Measurements from ENCODE around the gene SYPL2. TPM values are rescaled to one million over a fixed set of nuclear protein-coding genes. Genes with fewer than 3 reads are reported as not detected.

SYPL2 gene
- total RNA-seq, 2 experiments from 2014 or later, result not detected

GRCh38 chr1:109498161-109498801 lies 31.9 kb downstream of the SYPL2 start:
- no peak for DNase-seq
- peaks cover 42% of the 10 kb centered on the region for H3K36me3 Mint-ChIP-seq (ENCODE audit: low read depth)
- peaks cover 82% of the 10 kb centered on the region for H3K4me1 Mint-ChIP-seq

GRCh38 chr1:109499081-109499480 lies 32.7 kb downstream of the SYPL2 start:
- Mint-ChIP-seq H3K9me3 (no peaks in the 10 kb centered on the region), H3K4me3 (no peak overlapping the region), H3K27ac (no peak overlapping the region), H3K36me3 (ENCODE audit: low read depth) (peaks cover 41% of the 10 kb centered on the region), H3K27me3 (no peaks in the 10 kb centered on the region), H3K4me1 (peaks cover 87% of the 10 kb centered on the region)
- ChIA-PET CTCF (interaction anchor here (0.6 to 25.9 kb wide), 10 partner anchors 9 to 482 kb away, joined by 3 to 779 read pairs (median 4); partner anchors contain the start of genes ATXN7L2, GNAI3 and GPR61), POLR2A (interaction anchor here (1.6 to 8.1 kb wide), 3 partner anchors 15 to 49 kb away, joined by 5 to 64 read pairs (median 24); partner anchors contain the start of genes ATXN7L2 and GNAI3)
- no peak for DNase-seq

More at GRCh38 chr1:109498161-109498801, 31.9 kb downstream of the SYPL2 start:
- H3K27me3 Mint-ChIP-seq, result no peaks in the 10 kb centered on the region
- H3K27ac Mint-ChIP-seq, result peak overlapping the region; percentile 3
- H3K9me3 Mint-ChIP-seq, result no peaks in the 10 kb centered on the region
- ChIA-PET CTCF (interaction anchor here (0.7 to 25.9 kb wide), 11 partner anchors 8 to 481 kb away, joined by 3 to 779 read pairs (median 4); partner anchors contain the start of genes AMIGO1, ATXN7L2, GNAI3 and GPR61), POLR2A (interaction anchor here (0.7 to 8.1 kb wide), 5 partner anchors 14 to 73 kb away, joined by 4 to 64 read pairs (median 10); partner anchors contain the start of gene ATXN7L2)
- H3K4me3 Mint-ChIP-seq, result no peak overlapping the region

GRCh38 chr1:109499661-109500536 lies 33.6 kb downstream of the SYPL2 start:
- peak overlapping the region; percentile 47 for H3K27ac Mint-ChIP-seq
- ChIA-PET CTCF (interaction anchor here (0.7 to 25.9 kb wide), 9 partner anchors 8 to 49 kb away, joined by 3 to 779 read pairs (median 3); partner anchors contain the start of genes GNAI3 and GPR61), POLR2A (interaction anchor here (1.0 to 3.9 kb wide), 6 partner anchors 11 to 75 kb away, joined by 3 to 25 read pairs (median 6); partner anchors contain the start of genes ATXN7L2 and GNAI3)
- DNase-seq, result peak; percentile 54
- no peaks in the 10 kb centered on the region for H3K9me3 Mint-ChIP-seq
- H3K4me1 Mint-ChIP-seq, result peaks cover 85% of the 10 kb centered on the region
- peaks cover 37% of the 10 kb centered on the region for H3K36me3 Mint-ChIP-seq (ENCODE audit: low read depth)
- H3K4me3 Mint-ChIP-seq, result no peak overlapping the region
- H3K27me3 Mint-ChIP-seq, result no peaks in the 10 kb centered on the region

- H3K4me3 Mint-ChIP-seq, result no peak overlapping the region
- CTCF ChIA-PET, result interaction anchor here (1.4 to 25.9 kb wide), 3 partner anchors 9 to 34 kb away, joined by 3 to 779 read pairs (median 139); partner anchors contain the start of genes CYB561D1 and GPR61
- H3K27me3 Mint-ChIP-seq, result no peaks in the 10 kb centered on the region
- H3K27ac Mint-ChIP-seq, result peak overlapping the region; percentile 84
- POLR2A ChIA-PET, result interaction anchor here (1.0 to 3.9 kb wide), 5 partner anchors 10 to 76 kb away, joined by 3 to 25 read pairs (median 7); partner anchors contain the start of gene ATXN7L2
- peaks cover 34% of the 10 kb centered on the region for H3K36me3 Mint-ChIP-seq (ENCODE audit: low read depth)
- DNase-seq, result no peak
- H3K9me3 Mint-ChIP-seq, result no peaks in the 10 kb centered on the region
- peaks cover 79% of the 10 kb centered on the region for H3K4me1 Mint-ChIP-seq
Observed at GRCh38 chr1:109500941-109501381, 34.6 kb downstream of the SYPL2 start.

- H3K4me3 Mint-ChIP-seq, result peak overlapping the region; percentile 2
Observed at GRCh38 chr1:109501644-109502363, 35.5 kb downstream of the SYPL2 start.

GRCh38 chr1:109502364-109502851 lies 36.1 kb downstream of the SYPL2 start:
- no peaks in the 10 kb centered on the region for H3K9me3 Mint-ChIP-seq
- peaks cover 24% of the 10 kb centered on the region for H3K36me3 Mint-ChIP-seq (ENCODE audit: low read depth)
- POLR2A ChIA-PET, result interaction anchor here (0.8 to 3.9 kb wide), 12 partner anchors 8 to 423 kb away, joined by 3 to 25 read pairs (median 4); partner anchors contain the start of genes ATXN7L2, CYB561D1, GNAI3 and SARS1
- CTCF ChIA-PET, result interaction anchor here (0.7 to 25.9 kb wide), 5 partner anchors 10 to 482 kb away, joined by 3 to 779 read pairs (median 4); partner anchors contain the start of genes AHCYL1, CYB561D1, GPR61 and PSMA5
- H3K4me3 Mint-ChIP-seq, result peak overlapping the region; percentile 36
- peak overlapping the region; percentile 84 for H3K27ac Mint-ChIP-seq
- DNase-seq, result peak; percentile 43
- no peaks in the 10 kb centered on the region for H3K27me3 Mint-ChIP-seq
- H3K4me1 Mint-ChIP-seq, result peaks cover 68% of the 10 kb centered on the region

More at GRCh38 chr1:109501644-109502363, 35.5 kb downstream of the SYPL2 start:
- peak overlapping the region; percentile 84 for H3K27ac Mint-ChIP-seq
- no peaks in the 10 kb centered on the region for H3K27me3 Mint-ChIP-seq
- no peaks in the 10 kb centered on the region for H3K9me3 Mint-ChIP-seq
- peaks cover 70% of the 10 kb centered on the region for H3K4me1 Mint-ChIP-seq
- CTCF ChIA-PET, result interaction anchor here (0.7 to 25.9 kb wide), 5 partner anchors 10 to 483 kb away, joined by 3 to 779 read pairs (median 4); partner anchors contain the start of genes AHCYL1, CYB561D1, GPR61 and PSMA5
- H3K36me3 Mint-ChIP-seq (ENCODE audit: low read depth), result peaks cover 26% of the 10 kb centered on the region
- DNase-seq, result no peak
- POLR2A ChIA-PET, result interaction anchor here (0.8 to 3.9 kb wide), 12 partner anchors 8 to 424 kb away, joined by 3 to 25 read pairs (median 5); partner anchors contain the start of genes ATXN7L2, CYB561D1 and GNAI3

- ChIA-PET CTCF (interaction anchor here (0.9 to 25.9 kb wide), 4 partner anchors 11 to 32 kb away, joined by 3 to 779 read pairs (median 72); partner anchors contain the start of genes ATXN7L2, CYB561D1 and GPR61), POLR2A (interaction anchor here (0.9 to 3.9 kb wide), 6 partner anchors 10 to 79 kb away, joined by 3 to 25 read pairs (median 4); partner anchors contain the start of genes ATXN7L2, CYB561D1 and GNAI3)
- Mint-ChIP-seq H3K9me3 (no peaks in the 10 kb centered on the region), H3K4me1 (peaks cover 68% of the 10 kb centered on the region), H3K36me3 (ENCODE audit: low read depth) (peaks cover 16% of the 10 kb centered on the region), H3K4me3 (no peak overlapping the region), H3K27me3 (peaks cover 11% of the 10 kb centered on the region), H3K27ac (peak overlapping the region; percentile 15)
- DNase-seq, result no peak
Observed at GRCh38 chr1:109503935-109504334, 37.6 kb downstream of the SYPL2 start.

GRCh38 chr1:109504974-109505373 lies 38.6 kb downstream of the SYPL2 start:
- H3K27me3 Mint-ChIP-seq, result peaks cover 16% of the 10 kb centered on the region
- DNase-seq, result no peak
- H3K9me3 Mint-ChIP-seq, result no peaks in the 10 kb centered on the region
- H3K36me3 Mint-ChIP-seq (ENCODE audit: low read depth), result peaks cover 11% of the 10 kb centered on the region
- ChIA-PET POLR2A (interaction anchor here (0.9 to 3.0 kb wide), 7 partner anchors 11 to 80 kb away, joined by 3 to 17 read pairs (median 5); partner anchors contain the start of genes ATXN7L2, CYB561D1 and GNAI3), CTCF (interaction anchor here (0.7 to 25.9 kb wide), 8 partner anchors 10 to 228 kb away, joined by 3 to 779 read pairs (median 4); partner anchors contain the start of genes ATXN7L2, CYB561D1 and GPR61)
- H3K27ac Mint-ChIP-seq, result no peak overlapping the region
- H3K4me1 Mint-ChIP-seq, result peaks cover 63% of the 10 kb centered on the region
- no peak overlapping the region for H3K4me3 Mint-ChIP-seq

- Mint-ChIP-seq H3K4me1 (peaks cover 41% of the 10 kb centered on the region), H3K27me3 (peaks cover 31% of the 10 kb centered on the region), H3K4me3 (peak overlapping the region; percentile 77), H3K36me3 (ENCODE audit: low read depth) (no peaks in the 10 kb centered on the region), H3K27ac (no peak overlapping the region), H3K9me3 (no peaks in the 10 kb centered on the region)
- no peak for DNase-seq
- CTCF ChIA-PET, result interaction anchor here (0.9 to 25.9 kb wide), 5 partner anchors 11 to 38 kb away, joined by 3 to 779 read pairs (median 15); partner anchors contain the start of genes CYB561D1 and GPR61
- POLR2A ChIA-PET, result interaction anchor here (0.7 to 2.8 kb wide), 4 partner anchors 14 to 24 kb away, joined by 3 to 12 read pairs (median 8); partner anchors contain the start of genes ATXN7L2 and CYB561D1
Observed at GRCh38 chr1:109508001-109508872, 41.9 kb downstream of the SYPL2 start.

- H3K4me3 Mint-ChIP-seq, result peak overlapping the region; percentile 77
- POLR2A ChIA-PET, result interaction anchor here (2.0 to 2.8 kb wide), 3 partner anchors 24 to 40 kb away, joined by 9 to 12 read pairs (median 9); partner anchors contain the start of genes ATXN7L2 and GNAI3
- CTCF ChIA-PET, result interaction anchor here (1.4 to 10.9 kb wide), 4 partner anchors 12 to 24 kb away, joined by 7 to 139 read pairs (median 11); partner anchors contain the start of gene CYB561D1
- no peaks in the 10 kb centered on the region for H3K9me3 Mint-ChIP-seq
- no peaks in the 10 kb centered on the region for H3K36me3 Mint-ChIP-seq (ENCODE audit: low read depth)
- no peak overlapping the region for H3K27ac Mint-ChIP-seq
- H3K27me3 Mint-ChIP-seq, result peaks cover 31% of the 10 kb centered on the region
- no peak for DNase-seq
- peaks cover 38% of the 10 kb centered on the region for H3K4me1 Mint-ChIP-seq
Observed at GRCh38 chr1:109508873-109509175, 42.5 kb downstream of the SYPL2 start.

All from activated CD4-positive, alpha-beta memory T cell treated with anti-CD3 and anti-CD28 coated beads, Interleukin-2, amount 10 ng/mL, durations not matched to agents 7 days and 5 days (primary cell).